Right atrium auricular region (tissue), 2 donors: ENCODE data around the gene HMCN1. TPM values are rescaled to one million over a fixed set of nuclear protein-coding genes. Genes with fewer than 3 reads are reported as not detected.
A peak's percentile ranks its signal among the peaks of the same experiment; 100 is the strongest.

Source experiments
- DNase-seq: peaks from one replicate; pipeline ENCODE4 v3.0.0-alpha.2; 2019; ENCODE audit warnings: low spot score
- H3K27ac ChIP-seq, 2 donors: fragments of 200-600 bp; sonication (generic); 1 replicate in 1 of 2; 2 replicates in 1 of 2; pipeline ENCODE4 v1.5.1; 2016 to 2019
- H3K27me3 ChIP-seq, 2 donors: fragments of 200-600 bp; sonication (generic); one replicate each; pipeline versions ENCODE4 v1.5.1 to v1.6.0; 2017 to 2019
- H3K36me3 ChIP-seq: fragments of 200-600 bp; sonication (generic); one replicate; pipeline ENCODE4 v1.5.1; 2016
- H3K4me1 ChIP-seq, 2 donors: fragments of 200-600 bp; sonication (generic); one replicate each; pipeline versions ENCODE4 v1.5.1 to v1.6.0; 2017 to 2019
- H3K4me3 ChIP-seq, 2 donors: fragments of 200-600 bp; sonication (generic); 1 replicate in 1 of 2; 2 replicates in 1 of 2; pipeline ENCODE4 v1.5.1; 2017 to 2019; ENCODE audit warnings: mild to moderate bottlenecking in 1 of 2, moderate library complexity in 1 of 2
- H3K9me3 ChIP-seq, 2 donors: fragments of 200-600 bp; sonication (generic); one replicate each; pipeline ENCODE4 v1.5.1; 2019
- total RNA-seq, 2 donors: library from RNA; depleted of rRNA; stranded (reverse); fragments of >200 nt; gene quantifications; one replicate each; pipeline ENCODE4 v1.1.0, GENCODE V29; 2016
- TF ChIP-seq, protein P1 (sequence below), 2 donors: fragments of 200-600 bp; sonication (generic); IDR thresholded peaks; one replicate each; pipeline ENCODE4 v1.5.1; 2019; ENCODE audit warnings: antibody characterized with exemption in 2 of 2

The HMCN1 gene
- total RNA-seq, 2 donors from 2014 or later = 14.8 to 20.2 TPM

DNA sequence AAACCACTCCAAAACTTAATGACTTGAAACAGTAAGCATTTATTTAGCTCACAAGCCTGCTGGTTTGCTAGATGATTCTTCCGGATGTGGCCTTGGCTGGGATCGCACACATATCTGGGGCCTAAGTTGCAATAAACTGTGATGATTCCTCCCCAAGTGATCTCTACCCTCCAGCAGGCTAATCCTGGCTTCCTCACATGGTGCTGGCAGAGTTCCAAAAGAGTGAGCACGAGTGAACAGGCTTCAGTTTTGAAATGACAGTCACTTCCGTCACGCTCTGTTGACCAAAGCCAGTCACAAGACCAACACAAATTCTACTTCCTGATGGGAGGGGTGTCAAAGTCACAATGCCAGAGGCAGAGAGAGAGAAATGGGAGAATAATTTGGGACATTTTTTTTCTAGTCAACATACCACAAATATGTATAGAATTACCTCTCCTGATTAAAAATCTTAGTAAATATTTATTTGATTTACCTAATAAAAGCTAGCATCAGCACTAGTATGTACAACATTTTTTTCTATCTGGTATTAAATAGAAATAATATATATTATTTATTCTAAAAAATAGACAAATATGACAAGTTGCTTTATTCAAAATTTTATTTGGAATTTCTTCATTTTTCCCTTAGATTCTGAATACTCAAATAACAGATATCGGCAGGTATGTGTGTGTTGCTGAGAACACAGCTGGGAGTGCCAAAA, 348.2 kb downstream of the HMCN1 start:
- no peak overlapping the region for H3K4me3 ChIP-seq
- peak; percentile 87 for DNase-seq
- no peaks in the 10 kb centered on the region for H3K27me3 ChIP-seq
- H3K9me3 ChIP-seq = no peaks in the 10 kb centered on the region
- TF ChIP-seq, protein P1, sequence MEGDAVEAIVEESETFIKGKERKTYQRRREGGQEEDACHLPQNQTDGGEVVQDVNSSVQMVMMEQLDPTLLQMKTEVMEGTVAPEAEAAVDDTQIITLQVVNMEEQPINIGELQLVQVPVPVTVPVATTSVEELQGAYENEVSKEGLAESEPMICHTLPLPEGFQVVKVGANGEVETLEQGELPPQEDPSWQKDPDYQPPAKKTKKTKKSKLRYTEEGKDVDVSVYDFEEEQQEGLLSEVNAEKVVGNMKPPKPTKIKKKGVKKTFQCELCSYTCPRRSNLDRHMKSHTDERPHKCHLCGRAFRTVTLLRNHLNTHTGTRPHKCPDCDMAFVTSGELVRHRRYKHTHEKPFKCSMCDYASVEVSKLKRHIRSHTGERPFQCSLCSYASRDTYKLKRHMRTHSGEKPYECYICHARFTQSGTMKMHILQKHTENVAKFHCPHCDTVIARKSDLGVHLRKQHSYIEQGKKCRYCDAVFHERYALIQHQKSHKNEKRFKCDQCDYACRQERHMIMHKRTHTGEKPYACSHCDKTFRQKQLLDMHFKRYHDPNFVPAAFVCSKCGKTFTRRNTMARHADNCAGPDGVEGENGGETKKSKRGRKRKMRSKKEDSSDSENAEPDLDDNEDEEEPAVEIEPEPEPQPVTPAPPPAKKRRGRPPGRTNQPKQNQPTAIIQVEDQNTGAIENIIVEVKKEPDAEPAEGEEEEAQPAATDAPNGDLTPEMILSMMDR (IDR thresholded peaks at IDR 0.05) = no peak
- peak overlapping the region; percentile 17 to 57 for H3K27ac ChIP-seq
- no peaks in the 10 kb centered on the region for H3K36me3 ChIP-seq
- peaks cover 0 to 13% of the 10 kb centered on the region in 2 donors for H3K4me1 ChIP-seq

DNA sequence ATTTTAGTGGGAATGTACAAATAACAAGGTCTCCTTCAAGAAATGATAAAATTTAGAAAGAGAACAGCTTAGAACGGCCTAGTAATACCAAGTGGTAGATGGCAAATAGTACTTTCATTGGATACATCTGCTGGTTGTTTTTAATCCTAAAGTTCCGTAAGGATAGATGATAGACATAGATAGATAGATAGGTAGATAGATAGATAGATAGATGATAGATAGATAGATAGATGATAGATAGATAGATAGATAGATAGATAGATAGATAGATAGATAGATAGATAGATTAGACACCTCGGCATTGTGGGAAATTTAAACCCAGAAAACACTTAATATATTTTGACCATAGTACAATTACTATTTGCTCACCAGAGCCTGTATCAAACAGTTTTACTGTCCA, 352.4 kb downstream of the HMCN1 start:
- Histone ChIP-seq H3K4me1 (peaks cover 0 to 9% of the 10 kb centered on the region in 2 donors), H3K36me3 (no peaks in the 10 kb centered on the region), H3K27me3 (no peaks in the 10 kb centered on the region), H3K27ac (no peak overlapping the region), H3K9me3 (no peaks in the 10 kb centered on the region), H3K4me3 (no peak overlapping the region)
- DNase-seq = no peak
- TF ChIP-seq, protein P1 (IDR thresholded peaks at IDR 0.05) = no peak

GRCh38 chr1:186089940-186090339, 355.7 kb downstream of the HMCN1 start:
- Histone ChIP-seq H3K9me3 (no peaks in the 10 kb centered on the region), H3K27ac (no peak overlapping the region), H3K27me3 (no peaks in the 10 kb centered on the region), H3K36me3 (no peaks in the 10 kb centered on the region), H3K4me3 (no peak overlapping the region), H3K4me1 (peaks cover 0 to 16% of the 10 kb centered on the region in 2 donors)
- no peak for DNase-seq
- TF ChIP-seq, protein P1 (IDR thresholded peaks at IDR 0.05) = no peak

DNA sequence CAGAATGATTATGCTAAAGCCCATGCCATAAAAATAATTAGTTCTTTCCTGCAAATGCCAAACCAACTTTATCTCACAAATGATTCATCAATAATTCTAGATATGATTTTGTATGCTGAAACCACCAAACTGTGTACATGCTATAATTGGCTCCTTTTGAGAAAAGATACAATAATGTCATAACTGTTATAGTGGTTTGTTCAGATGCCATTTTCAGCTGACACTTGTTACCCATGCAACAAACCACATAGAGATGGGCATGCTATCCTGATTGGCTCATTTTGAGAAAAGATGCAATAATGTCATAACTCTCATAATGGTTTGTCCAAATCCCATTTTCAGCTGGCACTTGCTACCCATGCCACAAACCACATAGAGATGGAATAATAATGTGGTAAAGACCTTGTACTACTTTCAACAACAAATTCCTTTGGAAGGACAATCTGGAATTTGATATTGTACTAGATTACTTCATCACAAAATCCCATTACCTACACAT, 357.1 kb downstream of the HMCN1 start:
- Histone ChIP-seq H3K27me3 (no peaks in the 10 kb centered on the region), H3K4me1 (peaks cover 0 to 16% of the 10 kb centered on the region in 2 donors), H3K36me3 (no peaks in the 10 kb centered on the region), H3K27ac (no peak overlapping the region), H3K4me3 (no peak overlapping the region), H3K9me3 (no peaks in the 10 kb centered on the region)
- DNase-seq = no peak
- TF ChIP-seq, protein P1 (IDR thresholded peaks at IDR 0.05) = no peak

GRCh38 chr1:186093437-186093836, 359.2 kb downstream of the HMCN1 start:
- no peaks in the 10 kb centered on the region for H3K27me3 ChIP-seq
- H3K9me3 ChIP-seq = no peaks in the 10 kb centered on the region
- no peak overlapping the region for H3K27ac ChIP-seq
- H3K4me3 ChIP-seq = no peak overlapping the region
- H3K36me3 ChIP-seq = no peaks in the 10 kb centered on the region
- H3K4me1 ChIP-seq = peaks cover 0 to 16% of the 10 kb centered on the region in 2 donors
- no peak for DNase-seq
- TF ChIP-seq, protein P1 (IDR thresholded peaks at IDR 0.05) = no peak
